NB4 (cell line): Measurements from ENCODE around the gene SPRR1B.
"Not testable (repeated sequence)": the region's sequence is repeated elsewhere in the genome, so short reads cannot be mapped to it uniquely, and the experiment has no call there.

Source experiments
- DNase-seq: peaks from one replicate; pipeline ENCODE4 v3.0.0; 2010; ENCODE audit warnings: low read depth
- H3K4me3 ChIP-seq: one replicate; pipeline ENCODE4 v1.5.1; 2011; ENCODE audit warnings: mild to moderate bottlenecking, low read depth, low read length, moderate library complexity
- CTCF ChIP-seq: IDR thresholded peaks from one replicate; pipeline ENCODE4 v1.5.1; 2012; ENCODE audit warnings: low read depth, low read length
- MAX ChIP-seq: IDR thresholded peaks from 2 replicates; pipeline ENCODE4 v1.6.1; 2011; ENCODE audit warnings: low read depth, low read length
- MYC ChIP-seq: IDR thresholded peaks from 2 replicates; pipeline ENCODE4 v1.6.1; 2011; ENCODE audit warnings: low read depth, low read length
- POLR2A ChIP-seq: IDR thresholded peaks from 2 replicates; pipeline ENCODE4 v1.6.1; 2011; ENCODE audit warnings: mild to moderate bottlenecking; ENCODE audit not compliant: insufficient read length; ENCODE audit errors: extremely low read depth

The SPRR1B gene

GRCh38 chr1:153001382-153001781 lies 29.6 kb upstream of the SPRR1B start, which contains the start of gene SPRR3:
TSS of gene SPRR3 (plus strand) at chr1:153001749. CDS start at chr1:153003021, 1,272 bp downstream.
- no peak within 1 kb of the TSS for H3K4me3 ChIP-seq
- DNase-seq = peak; percentile 2
- no peak for TF ChIP-seq POLR2A
- TF ChIP-seq CTCF = no peak
- no peak for TF ChIP-seq MYC
- TF ChIP-seq MAX = no peak

GRCh38 chr1:153011235-153011758 lies 19.7 kb upstream of the SPRR1B start:
- H3K4me3 ChIP-seq, DNase-seq: not testable (repeated sequence)

- H3K4me3 ChIP-seq, DNase-seq: not testable (repeated sequence)
Observed at GRCh38 chr1:153021829-153022228, 9.2 kb upstream of the SPRR1B start.

GRCh38 chr1:153022340-153022739 lies 8.7 kb upstream of the SPRR1B start:
- DNase-seq = peak; percentile 20

GRCh38 chr1:153023109-153023508 lies 7.9 kb upstream of the SPRR1B start:
- no peak for TF ChIP-seq CTCF
- TF ChIP-seq POLR2A = no peak
- TF ChIP-seq MAX = no peak
- DNase-seq = no peak
- no peak overlapping the region for H3K4me3 ChIP-seq

More at GRCh38 chr1:153022340-153022739, 8.7 kb upstream of the SPRR1B start:
- H3K4me3 ChIP-seq = not testable (repeated sequence)

- no peak for DNase-seq
- no peak for TF ChIP-seq POLR2A
Observed at GRCh38 chr1:153024413-153024812, 6.6 kb upstream of the SPRR1B start.

GRCh38 chr1:153025797-153026196 lies 5.2 kb upstream of the SPRR1B start:
- H3K4me3 ChIP-seq = no peak overlapping the region
- no peak for DNase-seq
- TF ChIP-seq MYC = no peak
- no peak for TF ChIP-seq POLR2A
- TF ChIP-seq CTCF = no peak

More at GRCh38 chr1:153024413-153024812, 6.6 kb upstream of the SPRR1B start:
- no peak overlapping the region for H3K4me3 ChIP-seq

- no peak for TF ChIP-seq POLR2A
- TF ChIP-seq CTCF = no peak
- TF ChIP-seq MYC = no peak
- TF ChIP-seq MAX = no peak
- no peak overlapping the region for H3K4me3 ChIP-seq
- no peak for DNase-seq
Observed at GRCh38 chr1:153028766-153029165, 2.2 kb upstream of the SPRR1B start.
